B cell (primary cell): Measurements from ENCODE around the gene MRM2. TPM values are rescaled to one million over a fixed set of nuclear protein-coding genes. Genes with fewer than 3 reads are reported as not detected.

Experiments used
- ATAC-seq: fragments of 200-7000 bp; cut with Tn5 transposase; one replicate; pipeline ENCODE4 v1.10.0; 2021; ENCODE audit warnings: low read depth, mild to moderate bottlenecking, moderate number of reproducible peaks, moderate library complexity
- CTCF ChIA-PET: fragments of 350-600 bp; sonication (Branson Sonifier 250); formaldehyde crosslinking; loops from one replicate; lab custom pipeline; 2021; ENCODE audit warnings: antibody characterized with exemption, inconsistent platforms; lab: Charles Lee
- POLR2A ChIA-PET: fragments of 350-600 bp; sonication (Branson Sonifier 250); formaldehyde crosslinking; loops from one replicate; lab custom pipeline; 2021; ENCODE audit warnings: antibody characterized with exemption; lab: Charles Lee
- DNase-seq: peaks from one replicate; pipeline ENCODE4 v3.0.0; 2013
- H2AFZ ChIP-seq: 2 replicates; pipeline ENCODE4 v1.6.1; 2012; ENCODE audit warnings: mild to moderate bottlenecking, low read depth, low read length; ENCODE audit not compliant: insufficient read depth, poor library complexity, severe bottlenecking
- H3K27ac ChIP-seq, 2 donors: 1 replicate in 1 of 2; 2 replicates in 1 of 2; pipeline ENCODE4 v1.5.1; 2012 to 2013; ENCODE audit warnings: low read length in 2 of 2, mild to moderate bottlenecking in 2 of 2, moderate library complexity in 1 of 2
- H3K27me3 ChIP-seq, 4 experiments: fragments of 200-600 bp in 1 of 4; sonication (generic) in 1 of 4; replicated peaks in 1 of 4; 1 replicate in 2 of 4; 2 replicates in 2 of 4; pipeline versions ENCODE4 v1.6.1 to v1.7.0; 2013 to 2016; ENCODE audit warnings: low read length in 3 of 4, mild to moderate bottlenecking in 2 of 4, mixed read lengths in 1 of 4, moderate library complexity in 1 of 4; ENCODE audit not compliant: insufficient read depth in 4 of 4, control insufficient read depth in 3 of 4; ENCODE audit errors: control extremely low read depth in 1 of 4
- H3K36me3 ChIP-seq, 2 experiments: replicated peaks in 1 of 2; 1 replicate in 1 of 2; 2 replicates in 1 of 2; pipeline versions ENCODE4 v1.6.1 to v1.7.1; 2013; ENCODE audit warnings: low read length in 1 of 2; ENCODE audit not compliant: insufficient read depth in 2 of 2, control insufficient read depth in 1 of 2; ENCODE audit errors: control extremely low read depth in 1 of 2, extremely low read depth in 1 of 2
- H3K4me1 ChIP-seq, 2 donors: fragments of 200-600 bp in 1 of 2; sonication (generic) in 1 of 2; 1 replicate in 1 of 2; 2 replicates in 1 of 2; pipeline versions ENCODE4 v1.5.1 to v1.6.1; 2013 to 2017; ENCODE audit warnings: low read length in 2 of 2; ENCODE audit not compliant: control insufficient read depth in 2 of 2, insufficient read depth in 2 of 2
- H3K4me2 ChIP-seq: replicated peaks from 2 replicates; pipeline ENCODE3; 2012; ENCODE audit warnings: mild to moderate bottlenecking, low read depth, low read length; ENCODE audit not compliant: poor library complexity, severe bottlenecking
- H3K4me3 ChIP-seq, 5 experiments: fragments of 200-600 bp in 1 of 5; sonication (generic) in 1 of 5; 1 replicate in 3 of 5; 2 replicates in 2 of 5; pipeline versions ENCODE4 v1.5.1 to v1.7.0; 2011 to 2016; ENCODE audit warnings: low read length in 4 of 5, mild to moderate bottlenecking in 4 of 5, low read depth in 2 of 5, control low read depth in 1 of 5, moderate library complexity in 1 of 5; ENCODE audit not compliant: insufficient read depth in 1 of 5; ENCODE audit errors: control extremely low read depth in 1 of 5, extremely low read depth in 1 of 5
- H3K79me2 ChIP-seq: fragments of 200-600 bp; sonication (generic); one replicate; pipeline ENCODE4 v1.6.0; 2016; ENCODE audit warnings: low read length; ENCODE audit not compliant: control insufficient read depth, insufficient read depth
- H3K9ac ChIP-seq: fragments of 200-600 bp; sonication (generic); 2 replicates; pipeline ENCODE4 v1.6.1; 2017; ENCODE audit warnings: mild to moderate bottlenecking, low read length, moderate library complexity
- H3K9me3 ChIP-seq, 3 donors: one replicate each; pipeline versions ENCODE4 v1.6.1 to v1.7.1; 2013; ENCODE audit warnings: low read length in 2 of 3; ENCODE audit not compliant: control insufficient read depth in 2 of 3, insufficient read depth in 1 of 3; ENCODE audit errors: control extremely low read depth in 1 of 3
- H4K20me1 ChIP-seq: 2 replicates; pipeline ENCODE4 v1.6.0; 2012; ENCODE audit warnings: mild to moderate bottlenecking, low read length; ENCODE audit not compliant: insufficient read depth, control insufficient read depth, poor library complexity, severe bottlenecking
- H3K27ac Mint-ChIP-seq: one replicate; pipeline ENCODE4 v1.8.0; 2021; ENCODE audit warnings: mixed read lengths
- H3K27me3 Mint-ChIP-seq: one replicate; pipeline ENCODE4 v1.8.0; 2021; ENCODE audit warnings: mixed read lengths
- H3K4me1 Mint-ChIP-seq: one replicate; pipeline ENCODE4 v1.8.0; 2021; ENCODE audit warnings: mixed read lengths
- H3K4me3 Mint-ChIP-seq: one replicate; pipeline ENCODE4 v1.8.0; 2021; ENCODE audit warnings: mixed read lengths
- H3K9me3 Mint-ChIP-seq: one replicate; pipeline ENCODE4 v1.8.0; 2022; ENCODE audit warnings: mixed read lengths; ENCODE audit not compliant: insufficient read depth
- CTCF ChIP-seq: fragments of 200-600 bp; IDR thresholded peaks from one replicate; pipeline ENCODE4 v1.8.0; 2022; ENCODE audit warnings: antibody characterized with exemption, mild to moderate bottlenecking
- EZH2 ChIP-seq: IDR thresholded peaks from 2 replicates; pipeline ENCODE4 v1.6.1; 2012; ENCODE audit warnings: borderline replicate concordance, low read depth, mild to moderate bottlenecking, moderate library complexity, low read length; ENCODE audit not compliant: insufficient read depth, poor library complexity, severe bottlenecking
- WGBS: methylation state at CpG from one replicate; pipeline ENCODE4 v1.1.5; 2013; ENCODE audit warnings: missing lambda C conversion rate; ENCODE audit not compliant: insufficient coverage; 5-methylcytosine and 5-hydroxymethylcytosine counted together
- intact Hi-C: fragments of 100-400 bp; cut with micrococcal nuclease; formaldehyde crosslinking; loops from one replicate; pipeline ENCODE4 v1.10.0; 2022
- polyA plus RNA-seq: library from polyadenylated mRNA; depleted of rRNA; stranded (reverse); fragments of >200 nt; gene quantifications from 2 replicates; pipeline ENCODE4 v1.2.3, GENCODE V29; 2012
- total RNA-seq, 2 donors: library from RNA; stranded (reverse); fragments of 120-200 nt in 1 of 2; gene quantifications; 1 replicate in 1 of 2; 2 replicates in 1 of 2; pipeline versions ENCODE4 v1.2.3 to v1.2.4, GENCODE V29; 2013 to 2022

MRM2 gene
- total and polyA plus RNA-seq, 2 donors (not counting 1 experiment from before 2014, with no cell fraction given): 9.2 to 29.0 TPM

GRCh38 chr7:2217716-2218443 lies 24.1 kb downstream of the MRM2 start:
- Mint-ChIP-seq H3K4me3 (no peak overlapping the region), H3K9me3 (no peaks in the 10 kb centered on the region), H3K4me1 (no peaks in the 10 kb centered on the region), H3K27me3 (no peaks in the 10 kb centered on the region), H3K27ac (no peak overlapping the region)
- POLR2A ChIA-PET: no interaction called here
- no peak overlapping the region for H3K27ac ChIP-seq
- no peak for TF ChIP-seq EZH2
- intact Hi-C loops: no loop called here
- no peak overlapping the region for H2AFZ ChIP-seq
- H3K36me3 ChIP-seq: peaks cover 0 to 67% of the 10 kb centered on the region in 2 experiments
- CTCF ChIA-PET: interaction anchor here (0.5 to 1.4 kb wide), 3 partner anchors 14 to 131 kb away, joined by 3 to 5 read pairs (median 4); no protein-coding TSS in a partner anchor
- no peak overlapping the region for H3K4me2 ChIP-seq
- DNase-seq: no peak
- H3K79me2 ChIP-seq: peaks cover 13% of the 10 kb centered on the region
- no peaks in the 10 kb centered on the region for H3K4me1 ChIP-seq
- no peak overlapping the region for H3K4me3 ChIP-seq
- H3K9me3 ChIP-seq: peaks cover 0 to 2% (median 0%) of the 10 kb centered on the region in 3 donors
- H3K27me3 ChIP-seq: no peaks in the 10 kb centered on the region
- no peaks in the 10 kb centered on the region for H4K20me1 ChIP-seq
- WGBS: 98% methylated on average over 17 of the region's 19 CpGs
- no peak overlapping the region for H3K9ac ChIP-seq
- ATAC-seq: no peak

- Histone ChIP-seq H3K4me3 (no peak overlapping the region), H4K20me1 (no peaks in the 10 kb centered on the region), H3K36me3 (peaks cover 0 to 65% of the 10 kb centered on the region in 2 experiments), H3K4me2 (no peak overlapping the region), H3K27ac (no peak overlapping the region), H3K79me2 (peaks cover 8% of the 10 kb centered on the region), H2AFZ (no peak overlapping the region), H3K27me3 (no peaks in the 10 kb centered on the region), H3K9me3 (peaks cover 0 to 4% (median 0%) of the 10 kb centered on the region in 3 donors), H3K9ac (no peak overlapping the region), H3K4me1 (no peaks in the 10 kb centered on the region)
- Mint-ChIP-seq H3K4me3 (no peak overlapping the region), H3K27ac (no peak overlapping the region), H3K9me3 (no peaks in the 10 kb centered on the region), H3K27me3 (no peaks in the 10 kb centered on the region), H3K4me1 (no peaks in the 10 kb centered on the region)
- DNase-seq (no peak), ATAC-seq (no peak)
- ChIA-PET CTCF (interaction anchor here (0.5 to 1.4 kb wide), 3 partner anchors 14 to 131 kb away, joined by 3 to 5 read pairs (median 4); no protein-coding TSS in a partner anchor), POLR2A (no interaction called here)
- TF ChIP-seq EZH2 (no peak), CTCF (no peak)
- intact Hi-C loops: no loop called here
- WGBS: 90% methylated on average over 10 of the region's 10 CpGs
Measured at GRCh38 chr7:2217206-2217605, 24.8 kb downstream of the MRM2 start.
